ENCODE measurements around the gene LRP2.
"Not testable (repeated sequence)": the region's sequence is repeated elsewhere in the genome, so short reads cannot be mapped to it uniquely, and the experiment has no call there.

DNA sequence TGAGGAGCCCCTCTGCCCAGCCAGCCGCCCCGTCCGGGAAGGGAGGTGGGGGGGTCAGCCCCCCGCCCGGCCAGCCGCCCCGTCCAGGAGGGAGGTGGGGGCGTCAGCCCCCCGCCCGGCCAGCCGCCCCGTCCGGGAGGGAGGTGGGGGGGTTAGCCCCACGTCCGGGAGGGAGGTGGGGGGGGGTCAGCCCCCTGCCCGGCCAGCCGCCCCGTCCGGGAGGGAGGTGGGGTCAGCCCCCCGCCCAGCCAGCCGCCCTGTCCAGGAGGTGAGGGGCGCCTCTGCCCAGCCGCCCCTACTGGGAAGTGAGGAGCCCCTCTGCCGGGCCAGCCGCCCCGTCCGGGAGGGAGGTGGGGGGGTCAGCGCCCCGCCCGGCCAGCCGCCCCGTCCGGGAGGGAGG is 34.5 kb downstream of the LRP2 start:
- TF ChIP-seq POLR2A (IDR thresholded peaks at IDR 0.05): not testable (repeated sequence)
- TF ChIP-seq, protein P1, sequence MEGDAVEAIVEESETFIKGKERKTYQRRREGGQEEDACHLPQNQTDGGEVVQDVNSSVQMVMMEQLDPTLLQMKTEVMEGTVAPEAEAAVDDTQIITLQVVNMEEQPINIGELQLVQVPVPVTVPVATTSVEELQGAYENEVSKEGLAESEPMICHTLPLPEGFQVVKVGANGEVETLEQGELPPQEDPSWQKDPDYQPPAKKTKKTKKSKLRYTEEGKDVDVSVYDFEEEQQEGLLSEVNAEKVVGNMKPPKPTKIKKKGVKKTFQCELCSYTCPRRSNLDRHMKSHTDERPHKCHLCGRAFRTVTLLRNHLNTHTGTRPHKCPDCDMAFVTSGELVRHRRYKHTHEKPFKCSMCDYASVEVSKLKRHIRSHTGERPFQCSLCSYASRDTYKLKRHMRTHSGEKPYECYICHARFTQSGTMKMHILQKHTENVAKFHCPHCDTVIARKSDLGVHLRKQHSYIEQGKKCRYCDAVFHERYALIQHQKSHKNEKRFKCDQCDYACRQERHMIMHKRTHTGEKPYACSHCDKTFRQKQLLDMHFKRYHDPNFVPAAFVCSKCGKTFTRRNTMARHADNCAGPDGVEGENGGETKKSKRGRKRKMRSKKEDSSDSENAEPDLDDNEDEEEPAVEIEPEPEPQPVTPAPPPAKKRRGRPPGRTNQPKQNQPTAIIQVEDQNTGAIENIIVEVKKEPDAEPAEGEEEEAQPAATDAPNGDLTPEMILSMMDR (IDR thresholded peaks at IDR 0.05 in 4 of 5, conservative IDR thresholded peaks at IDR 0.05 in 1 of 5): not testable (repeated sequence)
